Peyer's patch (tissue), 4 donors: ENCODE data around the gene PFKFB3. TPM values are rescaled to one million over a fixed set of nuclear protein-coding genes. Genes with fewer than 3 reads are reported as not detected.
A peak's percentile ranks its signal among the peaks of the same experiment; 100 is the strongest.

Experiments
- DNase-seq, 3 donors: peaks; one replicate each; pipeline ENCODE4 v3.0.0-alpha.2; 2017 to 2019
- H3K27ac ChIP-seq, 4 donors: fragments of 200-600 bp; sonication (generic); one replicate each; pipeline ENCODE4 v1.5.1; 2016 to 2019
- H3K27me3 ChIP-seq, 2 donors: fragments of 200-600 bp; sonication (generic); one replicate each; pipeline ENCODE4 v1.5.1; 2019
- H3K36me3 ChIP-seq, 3 donors: fragments of 200-600 bp; sonication (generic); one replicate each; pipeline ENCODE4 v1.5.1; 2016 to 2019
- H3K4me1 ChIP-seq, 4 donors: fragments of 200-600 bp; sonication (generic); one replicate each; pipeline ENCODE4 v1.5.1; 2016 to 2019
- H3K4me3 ChIP-seq, 4 donors: fragments of 200-600 bp; sonication (generic); 1 replicate in 3 of 4; 2 replicates in 1 of 4; pipeline ENCODE4 v1.5.1; 2016 to 2019; ENCODE audit warnings: mild to moderate bottlenecking in 1 of 4
- H3K9me3 ChIP-seq, 4 donors: fragments of 200-600 bp; sonication (generic); one replicate each; pipeline ENCODE4 v1.5.1; 2016 to 2019; ENCODE audit warnings: mild to moderate bottlenecking in 1 of 4
- POLR2A ChIP-seq, 2 donors: fragments of 450-650 bp; IDR thresholded peaks; one replicate each; pipeline ENCODE4 v1.5.1; 2017; ENCODE audit warnings: antibody characterized with exemption in 2 of 2, mild to moderate bottlenecking in 2 of 2, moderate library complexity in 2 of 2
- total RNA-seq, 4 donors: library from RNA; depleted of rRNA; stranded (reverse); fragments of >200 nt; gene quantifications; one replicate each; pipeline ENCODE4 v1.1.0, GENCODE V29; 2016
- TF ChIP-seq, protein P1 (sequence below), 6 experiments: fragments of 450-650 bp in 4 of 6; fragments of 200-600 bp in 2 of 6; sonication (generic) in 1 of 6; IDR thresholded peaks; one replicate each; pipeline ENCODE4 v1.5.1; 2017 to 2019; ENCODE audit warnings: antibody characterized with exemption in 6 of 6, mild to moderate bottlenecking in 3 of 6, moderate library complexity in 1 of 6

PFKFB3 gene
- total RNA-seq, 4 donors from 2014 or later = 15.2 to 85.0 (median 36.6) TPM

DNA sequence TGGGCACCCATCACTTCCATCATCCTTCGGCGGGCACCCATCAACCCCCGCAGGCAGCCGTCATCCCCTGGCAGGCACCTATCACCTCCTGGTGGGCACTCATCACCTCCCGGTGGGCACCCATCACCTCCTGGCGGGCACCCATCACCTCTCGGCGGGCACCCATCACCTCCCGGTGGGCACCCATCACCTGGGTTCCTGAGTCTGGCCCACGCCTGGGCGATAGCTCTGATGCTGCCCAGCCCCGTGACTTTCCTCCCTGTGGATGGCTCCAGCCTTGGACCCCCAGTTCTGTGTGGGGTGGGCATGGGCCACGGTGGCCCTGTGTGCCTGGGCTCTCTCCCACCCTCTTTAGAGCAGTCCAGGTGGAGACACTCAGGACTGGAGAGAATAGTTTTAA lies 29.0 kb downstream of the PFKFB3 start:
- TF ChIP-seq, protein P1, sequence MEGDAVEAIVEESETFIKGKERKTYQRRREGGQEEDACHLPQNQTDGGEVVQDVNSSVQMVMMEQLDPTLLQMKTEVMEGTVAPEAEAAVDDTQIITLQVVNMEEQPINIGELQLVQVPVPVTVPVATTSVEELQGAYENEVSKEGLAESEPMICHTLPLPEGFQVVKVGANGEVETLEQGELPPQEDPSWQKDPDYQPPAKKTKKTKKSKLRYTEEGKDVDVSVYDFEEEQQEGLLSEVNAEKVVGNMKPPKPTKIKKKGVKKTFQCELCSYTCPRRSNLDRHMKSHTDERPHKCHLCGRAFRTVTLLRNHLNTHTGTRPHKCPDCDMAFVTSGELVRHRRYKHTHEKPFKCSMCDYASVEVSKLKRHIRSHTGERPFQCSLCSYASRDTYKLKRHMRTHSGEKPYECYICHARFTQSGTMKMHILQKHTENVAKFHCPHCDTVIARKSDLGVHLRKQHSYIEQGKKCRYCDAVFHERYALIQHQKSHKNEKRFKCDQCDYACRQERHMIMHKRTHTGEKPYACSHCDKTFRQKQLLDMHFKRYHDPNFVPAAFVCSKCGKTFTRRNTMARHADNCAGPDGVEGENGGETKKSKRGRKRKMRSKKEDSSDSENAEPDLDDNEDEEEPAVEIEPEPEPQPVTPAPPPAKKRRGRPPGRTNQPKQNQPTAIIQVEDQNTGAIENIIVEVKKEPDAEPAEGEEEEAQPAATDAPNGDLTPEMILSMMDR (IDR thresholded peaks at IDR 0.05) = no peak
- no peak for TF ChIP-seq POLR2A (IDR thresholded peaks at IDR 0.05)
- Histone ChIP-seq H3K36me3 (peaks cover 0 to 75% (median 0%) of the 10 kb centered on the region in 3 donors), H3K4me1 (no peaks in the 10 kb centered on the region), H3K27ac (no peak overlapping the region), H3K9me3 (no peaks in the 10 kb centered on the region), H3K27me3 (no peaks in the 10 kb centered on the region), H3K4me3 (no peak overlapping the region)
- DNase-seq = peak in 1 of 3 donors; percentile 9

DNA sequence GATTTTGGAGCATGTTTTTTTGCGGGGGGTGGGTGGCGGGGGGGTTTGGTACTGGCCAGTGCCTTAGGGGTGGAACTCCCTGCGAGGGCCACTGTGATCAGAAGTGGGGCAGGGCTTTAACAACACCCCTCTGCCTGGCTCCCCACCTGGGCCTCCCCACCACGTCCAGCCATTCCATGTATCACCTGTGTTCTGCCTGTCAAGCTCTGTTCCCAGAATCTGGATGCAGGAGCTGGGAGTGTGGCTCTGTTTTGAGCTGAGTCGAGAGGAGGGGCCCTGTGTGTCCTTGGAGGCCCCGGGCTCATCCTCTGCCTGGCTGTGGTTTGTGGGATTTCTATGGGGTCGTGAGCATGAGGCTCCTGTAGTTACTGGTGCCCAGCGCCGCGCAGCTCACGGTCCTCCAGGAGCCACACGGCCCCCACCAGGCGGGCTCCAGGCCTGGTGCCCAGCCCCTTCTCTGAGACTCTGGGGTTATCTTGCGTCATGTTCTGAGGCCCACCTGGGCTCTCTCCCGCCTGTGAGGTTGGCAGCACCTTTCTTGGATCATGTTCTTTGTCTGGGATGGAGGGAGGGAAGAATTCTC lies 29.6 kb downstream of the PFKFB3 start:
- H3K27ac ChIP-seq = no peak overlapping the region
- no peak overlapping the region for H3K4me3 ChIP-seq
- no peaks in the 10 kb centered on the region for H3K9me3 ChIP-seq
- TF ChIP-seq, protein P1 (IDR thresholded peaks at IDR 0.05) = no peak
- no peak for TF ChIP-seq POLR2A (IDR thresholded peaks at IDR 0.05)
- peaks cover 0 to 69% (median 0%) of the 10 kb centered on the region in 3 donors for H3K36me3 ChIP-seq
- DNase-seq = no peak
- H3K4me1 ChIP-seq = no peaks in the 10 kb centered on the region
- no peaks in the 10 kb centered on the region for H3K27me3 ChIP-seq

DNA sequence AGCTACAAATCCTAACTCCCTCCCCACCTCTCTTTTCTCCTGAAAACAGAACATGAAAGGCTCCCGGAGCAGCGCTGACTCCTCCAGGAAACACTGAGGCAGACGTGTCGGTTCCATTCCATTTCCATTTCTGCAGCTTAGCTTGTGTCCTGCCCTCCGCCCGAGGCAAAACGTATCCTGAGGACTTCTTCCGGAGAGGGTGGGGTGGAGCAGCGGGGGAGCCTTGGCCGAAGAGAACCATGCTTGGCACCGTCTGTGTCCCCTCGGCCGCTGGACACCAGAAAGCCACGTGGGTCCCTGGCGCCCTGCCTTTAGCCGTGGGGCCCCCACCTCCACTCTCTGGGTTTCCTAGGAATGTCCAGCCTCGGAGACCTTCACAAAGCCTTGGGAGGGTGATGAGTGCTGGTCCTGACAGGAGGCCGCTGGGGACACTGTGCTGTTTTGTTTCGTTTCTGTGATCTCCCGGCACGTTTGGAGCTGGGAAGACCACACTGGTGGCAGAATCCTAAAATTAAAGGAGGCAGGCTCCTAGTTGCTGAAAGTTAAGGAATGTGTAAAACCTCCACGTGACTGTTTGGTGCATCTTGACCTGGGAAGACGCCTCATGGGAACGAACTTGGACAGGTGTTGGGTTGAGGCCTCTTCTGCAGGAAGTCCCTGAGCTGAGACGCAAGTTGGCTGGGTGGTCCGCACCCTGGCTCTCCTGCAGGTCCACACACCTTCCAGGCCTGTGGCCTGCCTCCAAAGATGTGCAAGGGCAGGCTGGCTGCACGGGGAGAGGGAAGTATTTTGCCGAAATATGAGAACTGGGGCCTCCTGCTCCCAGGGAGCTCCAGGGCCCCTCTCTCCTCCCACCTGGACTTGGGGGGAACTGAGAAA lies 30.4 kb downstream of the PFKFB3 start:
- TF ChIP-seq, protein P1 (IDR thresholded peaks at IDR 0.05) = no peak
- no peak for TF ChIP-seq POLR2A (IDR thresholded peaks at IDR 0.05)
- H3K27ac ChIP-seq = no peak overlapping the region
- H3K4me3 ChIP-seq = no peak overlapping the region
- peaks cover 0 to 61% (median 0%) of the 10 kb centered on the region in 3 donors for H3K36me3 ChIP-seq
- no peak for DNase-seq
- no peaks in the 10 kb centered on the region for H3K4me1 ChIP-seq
- H3K27me3 ChIP-seq = no peaks in the 10 kb centered on the region
- H3K9me3 ChIP-seq = no peaks in the 10 kb centered on the region

DNA sequence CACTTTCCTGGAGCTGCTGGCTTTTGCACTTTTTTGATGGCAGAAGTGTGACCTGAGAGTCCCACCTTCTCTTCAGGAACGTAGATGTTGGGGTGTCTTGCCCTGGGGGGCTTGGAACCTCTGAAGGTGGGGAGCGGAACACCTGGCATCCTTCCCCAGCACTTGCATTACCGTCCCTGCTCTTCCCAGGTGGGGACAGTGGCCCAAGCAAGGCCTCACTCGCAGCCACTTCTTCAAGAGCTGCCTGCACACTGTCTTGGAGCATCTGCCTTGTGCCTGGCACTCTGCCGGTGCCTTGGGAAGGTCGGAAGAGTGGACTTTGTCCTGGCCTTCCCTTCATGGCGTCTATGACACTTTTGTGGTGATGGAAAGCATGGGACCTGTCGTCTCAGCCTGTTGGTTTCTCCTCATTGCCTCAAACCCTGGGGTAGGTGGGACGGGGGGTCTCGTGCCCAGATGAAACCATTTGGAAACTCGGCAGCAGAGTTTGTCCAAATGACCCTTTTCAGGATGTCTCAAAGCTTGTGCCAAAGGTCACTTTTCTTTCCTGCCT lies 31.1 kb downstream of the PFKFB3 start:
- H3K27me3 ChIP-seq = no peaks in the 10 kb centered on the region
- H3K4me1 ChIP-seq = no peaks in the 10 kb centered on the region
- TF ChIP-seq, protein P1 (IDR thresholded peaks at IDR 0.05) = no peak
- TF ChIP-seq POLR2A (IDR thresholded peaks at IDR 0.05) = no peak
- H3K9me3 ChIP-seq = no peaks in the 10 kb centered on the region
- DNase-seq = no peak
- H3K4me3 ChIP-seq = no peak overlapping the region
- H3K27ac ChIP-seq = no peak overlapping the region
- H3K36me3 ChIP-seq = peaks cover 0 to 54% (median 0%) of the 10 kb centered on the region in 3 donors

DNA sequence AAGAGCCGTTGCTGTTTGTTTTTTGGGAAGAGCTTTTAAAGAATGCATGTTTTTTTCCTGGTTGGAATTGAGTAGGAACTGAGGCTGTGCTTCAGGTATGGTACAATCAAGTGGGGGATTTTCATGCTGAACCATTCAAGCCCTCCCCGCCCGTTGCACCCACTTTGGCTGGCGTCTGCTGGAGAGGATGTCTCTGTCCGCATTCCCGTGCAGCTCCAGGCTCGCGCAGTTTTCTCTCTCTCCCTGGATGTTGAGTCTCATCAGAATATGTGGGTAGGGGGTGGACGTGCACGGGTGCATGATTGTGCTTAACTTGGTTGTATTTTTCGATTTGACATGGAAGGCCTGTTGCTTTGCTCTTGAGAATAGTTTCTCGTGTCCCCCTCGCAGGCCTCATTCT lies 31.6 kb downstream of the PFKFB3 start:
- no peaks in the 10 kb centered on the region for H3K27me3 ChIP-seq
- no peak overlapping the region for H3K4me3 ChIP-seq
- DNase-seq = no peak
- TF ChIP-seq POLR2A (IDR thresholded peaks at IDR 0.05) = no peak
- TF ChIP-seq, protein P1 (IDR thresholded peaks at IDR 0.05) = no peak
- H3K27ac ChIP-seq = no peak overlapping the region
- H3K36me3 ChIP-seq = peaks cover 0 to 48% (median 0%) of the 10 kb centered on the region in 3 donors
- no peaks in the 10 kb centered on the region for H3K4me1 ChIP-seq
- no peaks in the 10 kb centered on the region for H3K9me3 ChIP-seq
